Heart left ventricle (tissue), 13 donors: Measurements from ENCODE around the gene IL36B.

Source experiments
- POLR2A ChIP-seq, 2 donors: fragments of 450-650 bp; IDR thresholded peaks; one replicate each; pipeline ENCODE4 v1.6.1; 2017; ENCODE audit warnings: antibody characterized with exemption in 2 of 2, mild to moderate bottlenecking in 2 of 2, moderate library complexity in 2 of 2
- TF ChIP-seq, protein P1 (sequence below), 12 donors: fragments of 200-600 bp; sonication (generic) in 4 of 12; IDR thresholded peaks; one replicate each; pipeline versions ENCODE4 v1.5.0 to v1.8.0; 2018 to 2022; ENCODE audit warnings: antibody characterized with exemption in 12 of 12, mild to moderate bottlenecking in 5 of 12
- donor health status: ischemic (EF 13 %, LVEDD 7.1; RV severe dilation, severe dysfunction).
- donor health status: DM: no; HTN: yes; CAD: no.
- donor health status: DM: no; HTN: no; CAD: no.
- donor health status: ischemic (EF 25% LVEDD 6.9; RV normal size, moderate dysfunction).
- donor health status: ischemic (EF 25% LVEDD 5.7; RV mildly dilated, moderate dysfunction).
- donor health status: ischemic (EF 35%, LVEDD 5.7; RV mildly dilated, moderate dysfunction).
- donor health status: nonischemic (EF 11% LVEDD 7.7; RV severe dilation, severe dysfunction).
- donor health status: DM: yes; HTN: yes; CAD: no.
- donor health status: PGD.
- donor health status: ischemic (EF 29% LVEDD 5.4; RV normal size, mild dysfunction).
- donor health status: nonischemic (EF 23%, LVEDD 6.1; RV moderate dilation, normal function).

DNA sequence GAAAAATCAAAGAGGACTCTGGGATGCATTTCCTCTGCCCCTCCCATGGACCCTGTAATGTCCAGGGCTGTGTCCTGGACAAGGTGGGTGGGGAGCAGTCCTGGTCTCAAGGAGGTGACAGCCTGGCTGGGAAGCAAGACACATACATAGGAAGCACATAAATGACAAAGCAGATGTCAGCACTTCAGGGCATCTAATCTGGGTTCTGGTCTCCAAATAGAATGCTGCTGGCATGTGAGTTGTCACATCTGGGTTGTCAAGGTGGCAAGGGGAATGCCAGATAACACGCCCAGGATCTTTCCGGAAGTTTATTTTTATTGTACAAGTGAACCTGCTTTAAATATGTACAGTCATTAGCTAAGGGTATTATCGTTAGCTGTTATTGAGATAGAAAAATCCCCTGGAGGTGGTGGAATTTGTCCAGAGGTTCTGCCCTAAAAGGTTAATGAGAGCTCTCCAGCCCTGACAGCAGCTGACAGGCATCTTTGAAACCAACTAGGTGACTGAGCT lies 20.7 kb upstream of the IL36B start:
- TF ChIP-seq, protein P1, sequence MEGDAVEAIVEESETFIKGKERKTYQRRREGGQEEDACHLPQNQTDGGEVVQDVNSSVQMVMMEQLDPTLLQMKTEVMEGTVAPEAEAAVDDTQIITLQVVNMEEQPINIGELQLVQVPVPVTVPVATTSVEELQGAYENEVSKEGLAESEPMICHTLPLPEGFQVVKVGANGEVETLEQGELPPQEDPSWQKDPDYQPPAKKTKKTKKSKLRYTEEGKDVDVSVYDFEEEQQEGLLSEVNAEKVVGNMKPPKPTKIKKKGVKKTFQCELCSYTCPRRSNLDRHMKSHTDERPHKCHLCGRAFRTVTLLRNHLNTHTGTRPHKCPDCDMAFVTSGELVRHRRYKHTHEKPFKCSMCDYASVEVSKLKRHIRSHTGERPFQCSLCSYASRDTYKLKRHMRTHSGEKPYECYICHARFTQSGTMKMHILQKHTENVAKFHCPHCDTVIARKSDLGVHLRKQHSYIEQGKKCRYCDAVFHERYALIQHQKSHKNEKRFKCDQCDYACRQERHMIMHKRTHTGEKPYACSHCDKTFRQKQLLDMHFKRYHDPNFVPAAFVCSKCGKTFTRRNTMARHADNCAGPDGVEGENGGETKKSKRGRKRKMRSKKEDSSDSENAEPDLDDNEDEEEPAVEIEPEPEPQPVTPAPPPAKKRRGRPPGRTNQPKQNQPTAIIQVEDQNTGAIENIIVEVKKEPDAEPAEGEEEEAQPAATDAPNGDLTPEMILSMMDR (IDR thresholded peaks at IDR 0.05) = no peak
- TF ChIP-seq POLR2A (IDR thresholded peaks at IDR 0.05) = no peak
